Hepatocyte (in vitro differentiated cells): ENCODE measurements around the gene NPIPB8.
"Not testable (repeated sequence)": the region's sequence is repeated elsewhere in the genome, so short reads cannot be mapped to it uniquely, and the experiment has no call there.

Experiments used
- CTCF ChIP-seq: fragments of 200-600 bp; sonication (generic); IDR thresholded peaks from 2 replicates; pipeline ENCODE4 v1.5.1; 2016; ENCODE audit warnings: antibody characterized with exemption, mild to moderate bottlenecking; ENCODE audit not compliant: poor library complexity
- EZH2 ChIP-seq: fragments of 200-600 bp; sonication (generic); IDR thresholded peaks from 2 replicates; pipeline ENCODE4 v1.6.1; 2016; ENCODE audit warnings: antibody characterized with exemption, mild to moderate bottlenecking, borderline replicate concordance
- EZH2phosphoT487 ChIP-seq: fragments of 200-600 bp; sonication (generic); IDR thresholded peaks from one replicate; pipeline ENCODE4 v1.6.1; 2018; ENCODE audit warnings: antibody characterized with exemption, mild to moderate bottlenecking, low read depth, moderate library complexity; ENCODE audit not compliant: unreplicated experiment, severe bottlenecking

GRCh38 chr16:28608496-28608808, 29.4 kb upstream of the NPIPB8 start:
- TF ChIP-seq CTCF, EZH2, EZH2phosphoT487: not testable (repeated sequence)
